Measurements from ENCODE around the gene ZNF740.

GRCh38 chr12:53160000-53160399 lies 20.5 kb upstream of the ZNF740 start:
- TF ChIP-seq, protein P1, sequence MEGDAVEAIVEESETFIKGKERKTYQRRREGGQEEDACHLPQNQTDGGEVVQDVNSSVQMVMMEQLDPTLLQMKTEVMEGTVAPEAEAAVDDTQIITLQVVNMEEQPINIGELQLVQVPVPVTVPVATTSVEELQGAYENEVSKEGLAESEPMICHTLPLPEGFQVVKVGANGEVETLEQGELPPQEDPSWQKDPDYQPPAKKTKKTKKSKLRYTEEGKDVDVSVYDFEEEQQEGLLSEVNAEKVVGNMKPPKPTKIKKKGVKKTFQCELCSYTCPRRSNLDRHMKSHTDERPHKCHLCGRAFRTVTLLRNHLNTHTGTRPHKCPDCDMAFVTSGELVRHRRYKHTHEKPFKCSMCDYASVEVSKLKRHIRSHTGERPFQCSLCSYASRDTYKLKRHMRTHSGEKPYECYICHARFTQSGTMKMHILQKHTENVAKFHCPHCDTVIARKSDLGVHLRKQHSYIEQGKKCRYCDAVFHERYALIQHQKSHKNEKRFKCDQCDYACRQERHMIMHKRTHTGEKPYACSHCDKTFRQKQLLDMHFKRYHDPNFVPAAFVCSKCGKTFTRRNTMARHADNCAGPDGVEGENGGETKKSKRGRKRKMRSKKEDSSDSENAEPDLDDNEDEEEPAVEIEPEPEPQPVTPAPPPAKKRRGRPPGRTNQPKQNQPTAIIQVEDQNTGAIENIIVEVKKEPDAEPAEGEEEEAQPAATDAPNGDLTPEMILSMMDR (conservative IDR thresholded peaks at IDR 0.05; ENCODE audit: low read length), result no peak
- no peak for TF ChIP-seq EZH2phosphoT487 (IDR thresholded peaks at IDR 0.05; ENCODE audit: borderline replicate concordance)
